Activated CD4-positive, alpha-beta memory T cell treated with anti-CD3 and anti-CD28 coated beads for 36 hours (primary cell): ENCODE measurements around the gene TNFSF4. TPM values are rescaled to one million over a fixed set of nuclear protein-coding genes. Genes with fewer than 3 reads are reported as not detected.
"Not testable (repeated sequence)": the region's sequence is repeated elsewhere in the genome, so short reads cannot be mapped to it uniquely, and the experiment has no call there.

ENCODE experiments used
- CTCF ChIA-PET: fragments of 350-600 bp; sonication (Branson Sonifier 250); formaldehyde crosslinking; loops from one replicate; lab custom pipeline; 2021; ENCODE audit warnings: antibody characterized with exemption, inconsistent platforms; lab: Charles Lee
- POLR2A ChIA-PET: fragments of 350-600 bp; sonication (Branson Sonifier 250); formaldehyde crosslinking; loops from one replicate; lab custom pipeline; 2021; ENCODE audit warnings: antibody characterized with exemption; lab: Charles Lee
- DNase-seq: peaks from one replicate; pipeline ENCODE4 v3.0.0-alpha.2; 2020
- H3K27ac Mint-ChIP-seq: one replicate; pipeline ENCODE4 v1.8.0; 2021; ENCODE audit warnings: mixed read lengths
- H3K27me3 Mint-ChIP-seq: one replicate; pipeline ENCODE4 v1.8.0; 2021; ENCODE audit warnings: mixed read lengths
- H3K36me3 Mint-ChIP-seq: one replicate; pipeline ENCODE4 v1.8.0; 2021; ENCODE audit warnings: mixed read lengths
- H3K4me1 Mint-ChIP-seq: one replicate; pipeline ENCODE4 v1.8.0; 2021; ENCODE audit warnings: low read depth, mixed read lengths
- H3K4me3 Mint-ChIP-seq: one replicate; pipeline ENCODE4 v1.8.0; 2021; ENCODE audit warnings: mild to moderate bottlenecking, mixed read lengths
- H3K9me3 Mint-ChIP-seq: one replicate; pipeline ENCODE4 v1.8.0; 2021; ENCODE audit warnings: mixed read lengths
- intact Hi-C: fragments of 100-400 bp; cut with micrococcal nuclease; formaldehyde crosslinking; loops from one replicate; pipeline ENCODE4 v1.15.1; 2023
- total RNA-seq, 2 experiments: library from RNA; stranded (reverse); gene quantifications; one replicate each; pipeline ENCODE4 v1.2.3, GENCODE V29; 2021

TNFSF4 gene
- total RNA-seq, 2 experiments from 2014 or later = 0.26 to 0.58 TPM

DNA sequence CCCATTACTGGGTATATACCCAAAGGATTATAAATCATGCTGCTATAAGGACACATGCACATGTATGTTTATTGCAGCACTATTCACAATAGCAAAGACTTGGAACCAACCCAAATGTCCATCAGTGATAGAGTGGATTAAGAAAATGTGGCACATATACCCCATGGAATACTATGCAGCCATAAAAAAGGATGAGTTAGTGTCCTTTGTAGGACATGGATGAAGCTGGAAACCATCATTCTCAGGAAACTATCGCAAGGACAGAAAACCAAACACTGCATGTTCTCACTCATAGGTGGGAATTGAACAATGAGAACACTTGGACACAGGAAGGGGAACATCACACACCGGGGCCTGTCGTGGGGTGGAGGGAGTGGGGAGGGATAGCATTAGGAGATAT lies 27.3 kb upstream of the TNFSF4 start:
- POLR2A ChIA-PET, intact Hi-C loops, H3K4me1 Mint-ChIP-seq, CTCF ChIA-PET, H3K4me3 Mint-ChIP-seq, H3K27ac Mint-ChIP-seq, H3K27me3 Mint-ChIP-seq, DNase-seq: not testable (repeated sequence)
- H3K36me3 Mint-ChIP-seq = peaks cover 32% of the 10 kb centered on the region
- peaks cover 10% of the 10 kb centered on the region for H3K9me3 Mint-ChIP-seq

GRCh38 chr1:173229031-173229430 lies 21.9 kb upstream of the TNFSF4 start:
- H3K27me3 Mint-ChIP-seq, H3K4me1 Mint-ChIP-seq, H3K27ac Mint-ChIP-seq, DNase-seq, intact Hi-C loops, H3K4me3 Mint-ChIP-seq, POLR2A ChIA-PET: not testable (repeated sequence)
- CTCF ChIA-PET = interaction anchor here (0.8 kb wide), 1 partner anchor 118 kb away, joined by 3 read pairs; no protein-coding TSS in a partner anchor
- Mint-ChIP-seq H3K9me3 (peaks cover 18% of the 10 kb centered on the region), H3K36me3 (peaks cover 26% of the 10 kb centered on the region)

GRCh38 chr1:173224949-173225348 lies 17.8 kb upstream of the TNFSF4 start:
- H3K4me3 Mint-ChIP-seq = no peak overlapping the region
- CTCF ChIA-PET = interaction anchor here (1.4 kb wide), 1 partner anchor 23 kb away, joined by 3 read pairs; no protein-coding TSS in a partner anchor
- H3K4me1 Mint-ChIP-seq = peaks cover 8% of the 10 kb centered on the region
- no peaks in the 10 kb centered on the region for H3K27me3 Mint-ChIP-seq
- peaks cover 11% of the 10 kb centered on the region for H3K36me3 Mint-ChIP-seq
- POLR2A ChIA-PET = no interaction called here
- H3K27ac Mint-ChIP-seq = no peak overlapping the region
- intact Hi-C loops = loop anchor here (5.0 kb wide), 1 partner anchor 72 kb away; no protein-coding TSS in a partner anchor
- peaks cover 14% of the 10 kb centered on the region for H3K9me3 Mint-ChIP-seq
- no peak for DNase-seq

- H3K9me3 Mint-ChIP-seq = peaks cover 9% of the 10 kb centered on the region
- intact Hi-C loops = loop anchor here (5.0 kb wide), 1 partner anchor 73 kb away; no protein-coding TSS in a partner anchor
- H3K4me3 Mint-ChIP-seq = no peak overlapping the region
- peaks cover 8% of the 10 kb centered on the region for H3K4me1 Mint-ChIP-seq
- DNase-seq = no peak
- ChIA-PET POLR2A (no interaction called here), CTCF (interaction anchor here (1.4 kb wide), 1 partner anchor 23 kb away, joined by 3 read pairs; no protein-coding TSS in a partner anchor)
- no peak overlapping the region for H3K27ac Mint-ChIP-seq
- H3K27me3 Mint-ChIP-seq = no peaks in the 10 kb centered on the region
- peaks cover 9% of the 10 kb centered on the region for H3K36me3 Mint-ChIP-seq
Observed at GRCh38 chr1:173224280-173224892, 17.3 kb upstream of the TNFSF4 start.

- no peak overlapping the region for H3K27ac Mint-ChIP-seq
- intact Hi-C loops = loop anchor here (5.0 kb wide), 1 partner anchor 74 kb away; no protein-coding TSS in a partner anchor
Observed at GRCh38 chr1:173223031-173223380, 15.9 kb upstream of the TNFSF4 start.

GRCh38 chr1:173222149-173223030 lies 15.3 kb upstream of the TNFSF4 start:
- intact Hi-C loops = loop anchor here (5.0 kb wide), 1 partner anchor 75 kb away; no protein-coding TSS in a partner anchor
- H3K36me3 Mint-ChIP-seq = no peaks in the 10 kb centered on the region
- H3K4me3 Mint-ChIP-seq = no peak overlapping the region
- H3K4me1 Mint-ChIP-seq = peaks cover 8% of the 10 kb centered on the region
- no peaks in the 10 kb centered on the region for H3K9me3 Mint-ChIP-seq
- POLR2A ChIA-PET = no interaction called here
- H3K27ac Mint-ChIP-seq = no peak overlapping the region
- DNase-seq = peak; percentile 13
- no peaks in the 10 kb centered on the region for H3K27me3 Mint-ChIP-seq
- CTCF ChIA-PET = interaction anchor here (1.3 kb wide), 1 partner anchor 33 kb away, joined by 3 read pairs; no protein-coding TSS in a partner anchor

More at GRCh38 chr1:173223031-173223380, 15.9 kb upstream of the TNFSF4 start:
- no peak overlapping the region for H3K4me3 Mint-ChIP-seq
- H3K36me3 Mint-ChIP-seq = no peaks in the 10 kb centered on the region
- DNase-seq = no peak
- H3K27me3 Mint-ChIP-seq = no peaks in the 10 kb centered on the region
- H3K9me3 Mint-ChIP-seq = no peaks in the 10 kb centered on the region
- ChIA-PET CTCF (interaction anchor here (1.3 kb wide), 1 partner anchor 32 kb away, joined by 3 read pairs; no protein-coding TSS in a partner anchor), POLR2A (no interaction called here)
- peaks cover 8% of the 10 kb centered on the region for H3K4me1 Mint-ChIP-seq

DNA sequence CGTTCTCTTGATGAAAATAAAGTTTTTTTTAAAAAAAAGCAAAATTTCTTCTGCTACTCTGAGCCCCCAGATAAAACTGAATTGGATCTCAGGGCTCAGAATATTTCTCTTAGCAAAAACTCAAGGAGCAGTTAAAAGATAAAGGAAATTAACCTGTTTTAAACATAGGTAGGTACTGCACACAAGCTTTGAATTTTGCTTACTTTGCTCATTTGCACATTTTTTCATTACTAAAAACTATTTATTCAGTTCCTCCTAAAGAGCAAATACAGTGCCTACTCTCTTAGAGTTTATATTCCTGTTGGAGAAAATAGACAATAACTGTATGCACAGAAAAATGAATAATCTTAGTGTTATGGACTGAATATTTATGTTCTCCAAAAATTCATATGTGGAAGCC lies 13.0 kb upstream of the TNFSF4 start:
- Mint-ChIP-seq H3K4me3 (no peak overlapping the region), H3K4me1 (peaks cover 8% of the 10 kb centered on the region), H3K9me3 (no peaks in the 10 kb centered on the region), H3K36me3 (no peaks in the 10 kb centered on the region), H3K27ac (no peak overlapping the region), H3K27me3 (no peaks in the 10 kb centered on the region)
- intact Hi-C loops = loop anchor here (5.0 kb wide), 1 partner anchor 77 kb away; no protein-coding TSS in a partner anchor
- ChIA-PET POLR2A (no interaction called here), CTCF (no interaction called here)
- no peak for DNase-seq

GRCh38 chr1:173213665-173214064 lies 6.5 kb upstream of the TNFSF4 start:
- Mint-ChIP-seq H3K36me3 (no peaks in the 10 kb centered on the region), H3K9me3 (no peaks in the 10 kb centered on the region), H3K4me1 (peaks cover 8% of the 10 kb centered on the region), H3K27me3 (peaks cover 6% of the 10 kb centered on the region), H3K4me3 (no peak overlapping the region), H3K27ac (no peak overlapping the region)
- intact Hi-C loops = no loop called here
- DNase-seq = no peak
- CTCF ChIA-PET = interaction anchor here (0.9 kb wide), 1 partner anchor 596 kb away, joined by 3 read pairs; no protein-coding TSS in a partner anchor
- POLR2A ChIA-PET = no interaction called here

GRCh38 chr1:173212952-173213491 lies 5.9 kb upstream of the TNFSF4 start:
- H3K27me3 Mint-ChIP-seq = peaks cover 6% of the 10 kb centered on the region
- ChIA-PET POLR2A (no interaction called here), CTCF (interaction anchor here (0.7 to 1.4 kb wide), 3 partner anchors 10 to 596 kb away, joined by 3 to 5 read pairs (median 3); no protein-coding TSS in a partner anchor)
- no peak for DNase-seq
- no peak overlapping the region for H3K27ac Mint-ChIP-seq
- no peaks in the 10 kb centered on the region for H3K9me3 Mint-ChIP-seq
- no peak overlapping the region for H3K4me3 Mint-ChIP-seq
- intact Hi-C loops = no loop called here
- no peaks in the 10 kb centered on the region for H3K36me3 Mint-ChIP-seq
- peaks cover 10% of the 10 kb centered on the region for H3K4me1 Mint-ChIP-seq

DNA sequence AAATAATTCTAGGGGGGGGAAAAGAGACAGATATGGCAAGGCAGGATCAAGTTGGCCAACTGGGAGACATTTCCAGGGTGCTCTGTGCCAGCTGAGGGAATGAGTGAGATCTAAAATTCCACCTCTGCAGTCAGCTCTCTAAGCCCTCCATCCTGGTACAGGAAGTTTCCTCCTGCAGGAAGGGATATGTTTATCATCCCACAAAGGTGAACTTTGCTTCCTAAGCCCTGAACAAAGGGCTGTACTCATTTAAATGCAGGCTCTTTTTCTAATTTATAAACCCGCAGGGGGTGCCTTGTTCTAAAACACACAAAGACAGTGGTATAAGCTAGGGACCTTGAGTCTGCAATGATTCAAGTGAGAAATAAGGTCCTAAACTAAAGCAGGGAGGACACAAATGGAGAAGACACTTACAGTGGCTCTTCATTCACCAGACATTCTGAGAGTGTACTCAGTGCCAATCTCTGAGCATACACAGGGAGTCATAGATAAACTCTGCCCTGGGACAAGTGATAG lies 3.6 kb upstream of the TNFSF4 start:
- no peak overlapping the region for H3K27ac Mint-ChIP-seq
- ChIA-PET POLR2A (no interaction called here), CTCF (interaction anchor here (1.1 to 2.7 kb wide), 4 partner anchors 9 to 469 kb away, joined by 3 to 6 read pairs (median 6); no protein-coding TSS in a partner anchor)
- peaks cover 8% of the 10 kb centered on the region for H3K27me3 Mint-ChIP-seq
- H3K36me3 Mint-ChIP-seq = no peaks in the 10 kb centered on the region
- peaks cover 29% of the 10 kb centered on the region for H3K4me1 Mint-ChIP-seq
- no peaks in the 10 kb centered on the region for H3K9me3 Mint-ChIP-seq
- DNase-seq = no peak
- H3K4me3 Mint-ChIP-seq = no peak overlapping the region
- intact Hi-C loops = no loop called here

DNA sequence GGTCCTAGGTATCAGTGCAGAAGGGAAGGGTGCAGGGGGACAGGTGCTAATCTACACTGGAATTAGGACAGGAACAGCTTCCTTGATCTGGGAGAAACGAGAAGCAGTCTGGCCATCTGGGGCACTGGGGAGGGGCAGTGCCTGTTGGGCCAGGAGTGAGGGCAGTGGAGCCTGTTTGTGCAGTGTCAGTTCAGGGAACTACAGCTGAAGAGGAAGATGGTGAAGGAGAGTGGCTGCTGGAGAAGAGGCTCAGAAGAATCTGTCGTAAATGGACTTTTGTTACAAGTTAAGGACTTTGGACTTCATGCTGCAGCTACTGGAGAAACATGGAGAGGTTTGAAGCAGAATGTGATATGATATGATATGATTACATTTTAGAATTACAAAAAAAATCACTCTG lies 3.2 kb upstream of the TNFSF4 start:
- ChIA-PET POLR2A (no interaction called here), CTCF (interaction anchor here (1.1 to 2.7 kb wide), 3 partner anchors 8 to 468 kb away, joined by 3 to 6 read pairs (median 6); no protein-coding TSS in a partner anchor)
- Mint-ChIP-seq H3K36me3 (no peaks in the 10 kb centered on the region), H3K27me3 (peaks cover 8% of the 10 kb centered on the region), H3K27ac (no peak overlapping the region), H3K9me3 (no peaks in the 10 kb centered on the region), H3K4me3 (no peak overlapping the region), H3K4me1 (peaks cover 34% of the 10 kb centered on the region)
- intact Hi-C loops = no loop called here
- no peak for DNase-seq
